OCI-LY3 (cell line): ENCODE measurements around the gene CHM.

Experiments
- H2AFZ ChIP-seq: fragments of 200-600, 300-600 bp; shearing (Covaris generic); 2 replicates; pipeline ENCODE4 v1.6.0; 2014; ENCODE audit warnings: antibody characterized with exemption, low read depth, low read length
- H3K27ac ChIP-seq: fragments of 200-600, 300-600 bp; sonication (generic); 2 replicates; pipeline ENCODE4 v1.5.1; 2014; ENCODE audit warnings: mild to moderate bottlenecking, low read length, moderate library complexity, mixed read lengths
- H3K27me3 ChIP-seq: fragments of 200-600, 300-600 bp; sonication (generic); 2 replicates; pipeline ENCODE4 v1.6.1; 2014; ENCODE audit warnings: low read depth, low read length, mixed read lengths
- H3K36me3 ChIP-seq: fragments of 200-600, 300-600 bp; sonication (generic); replicated peaks from 2 replicates; pipeline ENCODE3; 2014; ENCODE audit warnings: low read depth, low read length, mixed read lengths
- H3K4me1 ChIP-seq: fragments of 300-600, 200-600 bp; sonication (generic); 2 replicates; pipeline ENCODE4 v1.6.1; 2014; ENCODE audit warnings: low read length, mixed read lengths
- H3K4me2 ChIP-seq: fragments of 200-600, 300-600 bp; sonication (generic); 2 replicates; pipeline ENCODE4 v1.6.1; 2014; ENCODE audit warnings: low read length, mixed read lengths
- H3K4me3 ChIP-seq: fragments of 300-600, 200-600 bp; sonication (generic); 2 replicates; pipeline ENCODE4 v1.5.1; 2014; ENCODE audit warnings: antibody characterized with exemption, mild to moderate bottlenecking, low read length, moderate library complexity
- H3K79me2 ChIP-seq: fragments of 300-600, 200-600 bp; shearing (Covaris generic); 2 replicates; pipeline ENCODE4 v1.6.1; 2014; ENCODE audit warnings: mild to moderate bottlenecking, low read length, mixed read lengths
- H3K9ac ChIP-seq: fragments of 300-600, 200-600 bp; shearing (Covaris generic); 2 replicates; pipeline ENCODE4 v1.6.0; 2014; ENCODE audit warnings: mild to moderate bottlenecking, low read length, moderate library complexity
- H3K9me3 ChIP-seq: fragments of 200-600, 300-600 bp; shearing (Covaris generic); 2 replicates; pipeline ENCODE4 v1.6.1; 2014; ENCODE audit warnings: low read length, mixed read lengths; ENCODE audit not compliant: insufficient read depth
- H4K20me1 ChIP-seq: fragments of 200-600, 300-600 bp; sonication (generic); 2 replicates; pipeline ENCODE4 v1.6.1; 2016; ENCODE audit warnings: low read length, mixed read lengths; ENCODE audit not compliant: insufficient read depth
- EZH2phosphoT487 ChIP-seq: fragments of 200-600 bp; shearing (Covaris generic); IDR thresholded peaks from 2 replicates; pipeline ENCODE4 v1.6.1; 2018; ENCODE audit warnings: antibody characterized with exemption, mixed run types, low read depth
- TF ChIP-seq, protein P1 (sequence below): fragments of 200-600, 300-600 bp; sonication (generic); IDR thresholded peaks from 2 replicates; pipeline ENCODE4 v1.5.1; 2014; ENCODE audit warnings: antibody characterized with exemption, low read length, low read depth

CHM gene

GRCh38 chrX:85903692-85904471 is 143.5 kb downstream of the CHM start:
- no peaks in the 10 kb centered on the region for H3K36me3 ChIP-seq
- TF ChIP-seq, protein P1, sequence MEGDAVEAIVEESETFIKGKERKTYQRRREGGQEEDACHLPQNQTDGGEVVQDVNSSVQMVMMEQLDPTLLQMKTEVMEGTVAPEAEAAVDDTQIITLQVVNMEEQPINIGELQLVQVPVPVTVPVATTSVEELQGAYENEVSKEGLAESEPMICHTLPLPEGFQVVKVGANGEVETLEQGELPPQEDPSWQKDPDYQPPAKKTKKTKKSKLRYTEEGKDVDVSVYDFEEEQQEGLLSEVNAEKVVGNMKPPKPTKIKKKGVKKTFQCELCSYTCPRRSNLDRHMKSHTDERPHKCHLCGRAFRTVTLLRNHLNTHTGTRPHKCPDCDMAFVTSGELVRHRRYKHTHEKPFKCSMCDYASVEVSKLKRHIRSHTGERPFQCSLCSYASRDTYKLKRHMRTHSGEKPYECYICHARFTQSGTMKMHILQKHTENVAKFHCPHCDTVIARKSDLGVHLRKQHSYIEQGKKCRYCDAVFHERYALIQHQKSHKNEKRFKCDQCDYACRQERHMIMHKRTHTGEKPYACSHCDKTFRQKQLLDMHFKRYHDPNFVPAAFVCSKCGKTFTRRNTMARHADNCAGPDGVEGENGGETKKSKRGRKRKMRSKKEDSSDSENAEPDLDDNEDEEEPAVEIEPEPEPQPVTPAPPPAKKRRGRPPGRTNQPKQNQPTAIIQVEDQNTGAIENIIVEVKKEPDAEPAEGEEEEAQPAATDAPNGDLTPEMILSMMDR, result no peak
- no peak for TF ChIP-seq EZH2phosphoT487
- no peaks in the 10 kb centered on the region for H3K9me3 ChIP-seq
- no peak overlapping the region for H3K9ac ChIP-seq
- no peak overlapping the region for H3K4me2 ChIP-seq
- no peaks in the 10 kb centered on the region for H3K4me1 ChIP-seq
- H2AFZ ChIP-seq, result no peak overlapping the region
- no peaks in the 10 kb centered on the region for H3K79me2 ChIP-seq
- H4K20me1 ChIP-seq, result no peaks in the 10 kb centered on the region
- H3K27ac ChIP-seq, result no peak overlapping the region
- H3K4me3 ChIP-seq, result no peak overlapping the region
- no peaks in the 10 kb centered on the region for H3K27me3 ChIP-seq

DNA sequence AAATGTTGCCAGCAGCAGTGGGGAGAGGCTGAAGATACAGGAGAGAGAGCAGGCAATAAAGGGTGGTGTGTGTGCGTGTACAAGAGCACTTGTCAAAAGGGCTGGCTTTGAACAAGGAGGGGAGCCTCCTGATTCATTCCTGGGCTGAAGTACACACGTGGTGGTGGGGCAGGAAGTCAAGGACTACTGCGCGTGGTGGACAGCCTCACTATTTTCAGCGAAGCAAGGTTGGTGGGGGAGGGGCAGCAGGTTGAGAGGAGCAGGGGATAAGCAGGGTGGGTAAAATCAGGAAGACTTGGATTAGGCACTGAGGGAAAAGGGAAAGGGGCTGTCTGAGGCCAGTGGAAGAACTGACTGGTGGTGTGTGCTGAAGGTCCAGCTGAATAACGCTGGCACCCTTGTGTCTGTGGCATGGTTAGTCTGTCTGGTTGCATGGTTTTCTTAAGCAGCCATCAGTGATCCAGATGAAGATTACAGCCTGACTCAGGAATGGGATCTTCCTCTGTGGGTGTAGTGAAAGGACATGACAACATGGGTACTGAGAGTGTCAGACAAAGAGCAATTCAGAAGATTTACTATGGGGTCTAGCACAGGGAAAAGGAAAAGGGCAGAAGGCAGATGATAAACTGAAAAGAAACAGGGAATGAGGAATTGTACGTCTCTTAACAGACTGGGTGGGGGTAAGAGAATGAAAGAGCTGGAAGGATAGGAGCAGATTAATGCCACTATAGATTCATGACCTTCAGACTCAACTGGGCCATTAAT is 149.8 kb downstream of the CHM start:
- H2AFZ ChIP-seq, result no peak overlapping the region
- no peaks in the 10 kb centered on the region for H3K27me3 ChIP-seq
- no peak overlapping the region for H3K9ac ChIP-seq
- no peaks in the 10 kb centered on the region for H4K20me1 ChIP-seq
- no peaks in the 10 kb centered on the region for H3K4me1 ChIP-seq
- no peak overlapping the region for H3K4me2 ChIP-seq
- H3K9me3 ChIP-seq, result no peaks in the 10 kb centered on the region
- no peaks in the 10 kb centered on the region for H3K36me3 ChIP-seq
- no peaks in the 10 kb centered on the region for H3K79me2 ChIP-seq
- H3K4me3 ChIP-seq, result no peak overlapping the region
- TF ChIP-seq, protein P1, result no peak
- TF ChIP-seq EZH2phosphoT487, result no peak
- H3K27ac ChIP-seq, result no peak overlapping the region

GRCh38 chrX:85882601-85883000 is 164.8 kb downstream of the CHM start:
- H3K4me1 ChIP-seq, result peaks cover 3% of the 10 kb centered on the region; the same call in 1 of the 2 replicates
- H4K20me1 ChIP-seq, result no peaks in the 10 kb centered on the region
- H3K27ac ChIP-seq, result no peak overlapping the region
- no peak overlapping the region for H3K9ac ChIP-seq
- H2AFZ ChIP-seq, result no peak overlapping the region
- no peak for TF ChIP-seq EZH2phosphoT487
- TF ChIP-seq, protein P1, result no peak
- H3K79me2 ChIP-seq, result no peaks in the 10 kb centered on the region
- no peaks in the 10 kb centered on the region for H3K27me3 ChIP-seq
- no peak overlapping the region for H3K4me2 ChIP-seq
- H3K36me3 ChIP-seq, result no peaks in the 10 kb centered on the region
- H3K4me3 ChIP-seq, result no peak overlapping the region
- no peaks in the 10 kb centered on the region for H3K9me3 ChIP-seq

DNA sequence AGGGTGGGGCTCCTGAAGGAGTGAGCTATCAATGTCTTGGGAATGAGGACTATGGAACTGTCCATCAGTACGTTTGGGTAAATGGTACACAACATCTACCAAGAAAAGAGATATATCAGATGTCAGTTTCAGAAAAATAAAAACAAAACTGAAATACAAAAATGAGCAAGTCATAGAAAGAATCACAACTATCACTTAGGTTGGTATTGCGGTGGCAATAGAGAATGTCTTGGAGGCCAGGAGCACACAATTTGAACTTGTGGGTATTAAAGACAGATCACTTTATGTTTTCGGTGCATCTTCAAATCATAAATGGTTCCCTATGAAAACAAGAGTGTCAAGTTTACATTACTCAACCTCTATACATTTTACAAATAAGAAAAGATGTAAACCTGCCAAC is 176.8 kb downstream of the CHM start:
- H4K20me1 ChIP-seq, result no peaks in the 10 kb centered on the region
- H3K9me3 ChIP-seq, result no peaks in the 10 kb centered on the region
- H3K27ac ChIP-seq, result no peak overlapping the region
- no peaks in the 10 kb centered on the region for H3K4me1 ChIP-seq
- no peak overlapping the region for H3K4me3 ChIP-seq
- H3K4me2 ChIP-seq, result no peak overlapping the region
- no peak overlapping the region for H2AFZ ChIP-seq
- H3K27me3 ChIP-seq, result no peaks in the 10 kb centered on the region
- TF ChIP-seq, protein P1, result no peak
- no peak for TF ChIP-seq EZH2phosphoT487
- H3K9ac ChIP-seq, result no peak overlapping the region
- H3K79me2 ChIP-seq, result no peaks in the 10 kb centered on the region
- H3K36me3 ChIP-seq, result no peaks in the 10 kb centered on the region
